ENCODE data around the gene DNAJC5.
"Not testable (repeated sequence)": the region's sequence is repeated elsewhere in the genome, so short reads cannot be mapped to it uniquely, and the experiment has no call there.

The DNAJC5 gene

GRCh38 chr20:63969838-63970713, 75.2 kb downstream of the DNAJC5 start, which contains the start of gene ZNF512B:
ZNF512B (minus strand) TSS chr20:63969930; CDS start chr20:63967950, 1,980 bp downstream.
- peak; percentile 48 for DNase-seq

- no peak for DNase-seq
Measured at GRCh38 chr20:63970714-63971431, 75.9 kb downstream of the DNAJC5 start.

- not testable (repeated sequence) for DNase-seq
Measured at GRCh38 chr20:63971960-63972311, 77.0 kb downstream of the DNAJC5 start.

GRCh38 chr20:63972312-63973159, 77.6 kb downstream of the DNAJC5 start:
- DNase-seq = no peak

- no peak for DNase-seq
Measured at GRCh38 chr20:63973160-63973479, 78.2 kb downstream of the DNAJC5 start.

- DNase-seq = peak; percentile 78
Measured at GRCh38 chr20:63973636-63974401, 78.9 kb downstream of the DNAJC5 start.

- no peak for DNase-seq
Measured at GRCh38 chr20:63974402-63975200, 79.7 kb downstream of the DNAJC5 start.

GRCh38 chr20:63976511-63976910, 81.6 kb downstream of the DNAJC5 start:
- not testable (repeated sequence) for DNase-seq

- no peak for DNase-seq
Measured at GRCh38 chr20:63976980-63977738, 82.2 kb downstream of the DNAJC5 start.

- peak; percentile 38 for DNase-seq
Measured at GRCh38 chr20:63977739-63978276, 82.9 kb downstream of the DNAJC5 start.

- no peak for DNase-seq
Measured at GRCh38 chr20:63978319-63979228, 83.6 kb downstream of the DNAJC5 start.

GRCh38 chr20:63979229-63979556, 84.3 kb downstream of the DNAJC5 start:
- no peak for DNase-seq

- peak; percentile 57 for DNase-seq
Measured at GRCh38 chr20:63979557-63980316, 84.8 kb downstream of the DNAJC5 start, which contains the start of gene SAMD10. SAMD10 (minus strand) TSS chr20:63979642; CDS start chr20:63979467, 175 bp downstream.

- DNase-seq = no peak
Measured at GRCh38 chr20:63980317-63980805, 85.4 kb downstream of the DNAJC5 start.

GRCh38 chr20:63980806-63981728, 86.1 kb downstream of the DNAJC5 start, which contains the start of gene PRPF6:
PRPF6 (plus strand) TSS chr20:63981132; CDS start chr20:63981246, 114 bp downstream.
- peak; percentile 93 for DNase-seq

- DNase-seq = no peak
Measured at GRCh38 chr20:63982937-63983336, 88.0 kb downstream of the DNAJC5 start.

Measured in effector CD4-positive, alpha-beta T cell (primary cell).